Activated CD8-positive, alpha-beta T cell treated with anti-CD3 and anti-CD28 coated beads, Interleukin-2, amount 10 ng/mL, durations not matched to agents 7 days and 5 days (primary cell): Measurements from ENCODE around the gene GTF2A1. TPM values are rescaled to one million over a fixed set of nuclear protein-coding genes. Genes with fewer than 3 reads are reported as not detected.
"Not testable (repeated sequence)": the region's sequence is repeated elsewhere in the genome, so short reads cannot be mapped to it uniquely, and the experiment has no call there.

Experiments used
- ATAC-seq: fragments of 150-1000 bp; cut with Tn5 transposase; one replicate; pipeline ENCODE4 v1.10.0; 2021; ENCODE audit warnings: moderate library complexity
- CTCF ChIA-PET: fragments of 350-600 bp; sonication (Branson Sonifier 250); formaldehyde crosslinking; loops from one replicate; lab custom pipeline; 2021; ENCODE audit warnings: antibody characterized with exemption; lab: Charles Lee
- POLR2A ChIA-PET: fragments of 350-600 bp; sonication (Branson Sonifier 250); formaldehyde crosslinking; loops from one replicate; lab custom pipeline; 2021; ENCODE audit warnings: antibody characterized with exemption; lab: Charles Lee
- DNase-seq: peaks from one replicate; pipeline ENCODE4 v3.0.0-alpha.2; 2020
- H3K27ac Mint-ChIP-seq: one replicate; pipeline ENCODE4 v1.8.0; 2021; ENCODE audit warnings: mild to moderate bottlenecking, mixed read lengths
- H3K27me3 Mint-ChIP-seq: one replicate; pipeline ENCODE4 v1.8.0; 2021; ENCODE audit warnings: low read depth, mixed read lengths
- H3K36me3 Mint-ChIP-seq: one replicate; pipeline ENCODE4 v1.8.0; 2021; ENCODE audit warnings: low read depth, mixed read lengths
- H3K4me1 Mint-ChIP-seq: one replicate; pipeline ENCODE4 v1.8.0; 2021; ENCODE audit warnings: low read depth, mixed read lengths
- H3K4me3 Mint-ChIP-seq: one replicate; pipeline ENCODE4 v1.8.0; 2021; ENCODE audit warnings: mild to moderate bottlenecking, mixed read lengths
- H3K9me3 Mint-ChIP-seq: one replicate; pipeline ENCODE4 v1.8.0; 2022; ENCODE audit warnings: mixed read lengths; ENCODE audit not compliant: insufficient read depth
- total RNA-seq, 2 experiments: library from RNA; stranded (reverse); gene quantifications; one replicate each; pipeline ENCODE4 v1.2.3, GENCODE V29; 2021

The GTF2A1 gene
- total RNA-seq, 2 experiments from 2014 or later = 33.6 to 33.7 TPM

DNA sequence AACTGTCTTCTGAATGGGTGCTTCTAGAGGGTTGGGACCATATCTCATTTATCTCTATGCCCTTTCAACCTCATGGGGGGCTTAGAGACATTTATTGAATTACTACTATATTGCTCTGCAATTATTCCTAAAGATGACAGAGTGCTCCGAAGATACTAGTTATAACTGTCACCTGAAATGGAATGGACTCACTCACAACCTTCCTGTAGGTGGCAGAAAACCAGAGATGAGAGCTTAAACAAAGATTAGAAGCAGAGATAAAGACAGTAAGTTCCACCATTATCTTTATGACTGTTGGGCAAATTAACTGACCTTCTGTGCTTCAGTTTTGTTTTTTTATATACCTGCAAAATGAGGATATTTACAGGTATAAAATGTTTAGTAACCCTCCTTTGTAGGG, 31.5 kb upstream of the GTF2A1 start:
- POLR2A ChIA-PET = interaction anchor here (1.2 kb wide), 1 partner anchor 31 kb away, joined by 4 read pairs; the partner anchor contains the start of gene GTF2A1
- H3K27ac Mint-ChIP-seq = no peak overlapping the region
- H3K4me3 Mint-ChIP-seq = no peak overlapping the region
- ATAC-seq (no peak), DNase-seq (no peak)
- H3K36me3 Mint-ChIP-seq = no peaks in the 10 kb centered on the region
- CTCF ChIA-PET = interaction anchor here (0.9 to 3.0 kb wide), 5 partner anchors 14 to 213 kb away, joined by 3 to 13 read pairs (median 4); no protein-coding TSS in a partner anchor
- no peaks in the 10 kb centered on the region for H3K4me1 Mint-ChIP-seq
- no peaks in the 10 kb centered on the region for H3K9me3 Mint-ChIP-seq
- no peaks in the 10 kb centered on the region for H3K27me3 Mint-ChIP-seq

DNA sequence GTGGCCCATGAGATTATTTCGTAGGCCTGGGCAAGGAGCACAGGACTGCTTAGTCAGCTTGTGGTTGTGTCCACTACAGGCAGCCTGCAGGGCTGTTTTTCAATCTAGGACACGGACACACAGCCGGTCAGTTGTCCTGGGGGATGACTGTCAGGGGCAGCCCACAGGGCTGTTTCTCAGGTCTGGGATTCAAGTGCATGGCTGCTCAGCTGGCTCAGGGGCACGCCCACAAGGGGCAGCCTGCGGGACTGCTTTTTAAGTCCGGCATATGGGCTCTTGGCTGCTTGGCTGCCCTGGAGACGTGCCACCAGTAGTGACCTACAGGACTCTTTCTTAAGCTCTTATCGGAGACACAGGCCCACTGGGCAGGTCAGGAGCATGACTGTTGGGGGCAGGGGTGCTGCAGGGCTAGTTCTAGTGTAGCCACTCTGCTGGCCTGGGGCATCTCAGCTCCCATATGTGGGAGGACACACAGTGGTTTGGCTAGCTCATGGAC, 26.6 kb upstream of the GTF2A1 start:
- no peak for ATAC-seq

GRCh38 chr14:81246461-81247270, 25.9 kb upstream of the GTF2A1 start:
- H3K4me1 Mint-ChIP-seq = peaks cover 8% of the 10 kb centered on the region
- POLR2A ChIA-PET = no interaction called here
- ATAC-seq = no peak
- peaks cover 9% of the 10 kb centered on the region for H3K9me3 Mint-ChIP-seq
- no peak for DNase-seq
- no peak overlapping the region for H3K27ac Mint-ChIP-seq
- H3K4me3 Mint-ChIP-seq = no peak overlapping the region
- CTCF ChIA-PET = no interaction called here
- H3K27me3 Mint-ChIP-seq = no peaks in the 10 kb centered on the region
- no peaks in the 10 kb centered on the region for H3K36me3 Mint-ChIP-seq

More for the DNA sequence above, 26.6 kb upstream of the GTF2A1 start:
- no peak overlapping the region for H3K4me3 Mint-ChIP-seq
- H3K36me3 Mint-ChIP-seq = no peaks in the 10 kb centered on the region
- CTCF ChIA-PET = no interaction called here
- H3K27ac Mint-ChIP-seq = no peak overlapping the region
- POLR2A ChIA-PET = no interaction called here
- no peak for DNase-seq
- H3K27me3 Mint-ChIP-seq = no peaks in the 10 kb centered on the region
- peaks cover 9% of the 10 kb centered on the region for H3K9me3 Mint-ChIP-seq
- H3K4me1 Mint-ChIP-seq = peaks cover 8% of the 10 kb centered on the region

DNA sequence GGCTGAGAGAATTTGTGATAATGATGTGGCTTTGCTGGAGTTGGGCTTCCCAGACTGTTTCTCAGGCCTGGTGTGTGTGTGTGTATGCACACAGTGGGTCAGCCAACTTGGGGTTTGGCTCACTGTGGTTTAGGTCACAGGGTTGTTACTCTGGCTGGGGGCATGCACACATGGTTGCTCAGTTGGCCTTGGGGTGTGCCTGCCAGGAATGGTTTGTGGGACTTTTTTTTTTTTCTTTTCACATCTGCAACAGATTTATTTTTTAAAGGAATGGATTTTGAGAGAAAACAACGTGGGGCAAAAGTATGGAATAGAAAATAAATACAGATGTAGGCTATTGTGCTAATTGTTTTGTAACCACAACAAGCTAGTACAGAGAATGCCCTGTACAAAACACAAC, 25.0 kb upstream of the GTF2A1 start:
- Mint-ChIP-seq H3K27me3 (no peaks in the 10 kb centered on the region), H3K4me3 (no peak overlapping the region), H3K27ac (no peak overlapping the region), H3K9me3 (peaks cover 9% of the 10 kb centered on the region), H3K4me1 (peaks cover 8% of the 10 kb centered on the region), H3K36me3 (no peaks in the 10 kb centered on the region)
- ChIA-PET POLR2A (no interaction called here), CTCF (no interaction called here)
- ATAC-seq = no peak
- no peak for DNase-seq

- H3K27me3 Mint-ChIP-seq, DNase-seq, H3K4me1 Mint-ChIP-seq, CTCF ChIA-PET, ATAC-seq, H3K27ac Mint-ChIP-seq, H3K36me3 Mint-ChIP-seq, H3K4me3 Mint-ChIP-seq, POLR2A ChIA-PET, H3K9me3 Mint-ChIP-seq: not testable (repeated sequence)
Observed at GRCh38 chr14:81244431-81244830, 23.7 kb upstream of the GTF2A1 start.

- H3K36me3 Mint-ChIP-seq = no peaks in the 10 kb centered on the region
- CTCF ChIA-PET = interaction anchor here (0.7 kb wide), 2 partner anchors 23 to 221 kb away, joined by 3 read pairs; no protein-coding TSS in a partner anchor
- no peak for ATAC-seq
Observed at GRCh38 chr14:81243499-81243898, 22.7 kb upstream of the GTF2A1 start.

GRCh38 chr14:81236849-81237248, 16.1 kb upstream of the GTF2A1 start:
- ATAC-seq, H3K27me3 Mint-ChIP-seq, H3K36me3 Mint-ChIP-seq, H3K27ac Mint-ChIP-seq, CTCF ChIA-PET, H3K4me3 Mint-ChIP-seq, H3K4me1 Mint-ChIP-seq, DNase-seq, POLR2A ChIA-PET, H3K9me3 Mint-ChIP-seq: not testable (repeated sequence)

More at GRCh38 chr14:81243499-81243898, 22.7 kb upstream of the GTF2A1 start:
- H3K27me3 Mint-ChIP-seq = peaks cover 3% of the 10 kb centered on the region
- no peak overlapping the region for H3K27ac Mint-ChIP-seq
- H3K4me3 Mint-ChIP-seq = no peak overlapping the region
- H3K9me3 Mint-ChIP-seq = peaks cover 9% of the 10 kb centered on the region
- peaks cover 8% of the 10 kb centered on the region for H3K4me1 Mint-ChIP-seq
- no peak for DNase-seq
- POLR2A ChIA-PET = no interaction called here

DNA sequence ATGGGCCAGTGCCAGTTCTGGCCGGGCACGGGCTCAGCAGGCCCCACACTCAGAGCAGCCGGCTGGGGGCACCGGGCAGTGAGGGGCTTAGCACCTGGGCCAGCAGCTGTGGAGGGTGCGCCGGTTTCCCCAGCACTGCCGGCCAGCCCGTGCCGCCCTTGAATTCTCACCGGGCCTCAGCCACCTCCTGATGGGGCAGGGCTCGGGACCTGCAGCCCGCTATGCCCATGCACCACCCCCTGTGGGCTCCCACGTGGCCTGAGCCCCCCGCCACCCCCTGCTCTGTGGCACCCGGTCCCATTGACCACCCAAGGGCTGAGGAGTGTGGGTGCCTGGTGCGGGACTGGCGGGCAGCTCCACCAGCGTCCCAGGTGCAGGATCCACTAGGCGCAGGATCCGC, 15.4 kb upstream of the GTF2A1 start:
- H3K9me3 Mint-ChIP-seq = no peaks in the 10 kb centered on the region
- H3K4me3 Mint-ChIP-seq = no peak overlapping the region
- ATAC-seq = no peak
- H3K36me3 Mint-ChIP-seq = no peaks in the 10 kb centered on the region
- peaks cover 6% of the 10 kb centered on the region for H3K27me3 Mint-ChIP-seq
- ChIA-PET POLR2A (no interaction called here), CTCF (no interaction called here)
- DNase-seq = no peak
- no peaks in the 10 kb centered on the region for H3K4me1 Mint-ChIP-seq
- no peak overlapping the region for H3K27ac Mint-ChIP-seq

- POLR2A ChIA-PET = no interaction called here
Observed at GRCh38 chr14:81235096-81235495, 14.3 kb upstream of the GTF2A1 start.

DNA sequence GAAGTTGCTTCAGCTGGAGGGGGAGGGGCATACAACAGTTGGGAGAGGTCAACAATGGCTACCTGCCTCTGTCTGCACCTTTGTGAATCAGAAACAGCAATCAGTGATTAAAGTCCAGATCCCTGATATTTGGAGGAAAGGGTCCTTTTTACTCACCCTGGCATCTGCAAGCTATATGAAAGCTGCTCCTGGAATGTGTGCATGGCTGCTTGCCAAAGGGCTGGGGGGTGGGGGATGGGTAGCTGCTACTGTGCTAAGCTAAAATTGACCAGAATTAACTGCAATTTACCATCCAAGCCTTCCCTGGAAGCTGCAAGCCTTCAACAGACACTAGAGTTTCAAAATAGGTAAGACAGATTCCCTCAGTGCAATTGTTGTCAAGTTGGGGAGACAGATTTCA, 13.5 kb upstream of the GTF2A1 start:
- no peak overlapping the region for H3K4me3 Mint-ChIP-seq
- no peaks in the 10 kb centered on the region for H3K9me3 Mint-ChIP-seq
- DNase-seq (no peak), ATAC-seq (no peak)
- no peaks in the 10 kb centered on the region for H3K4me1 Mint-ChIP-seq
- ChIA-PET POLR2A (no interaction called here), CTCF (no interaction called here)
- peaks cover 4% of the 10 kb centered on the region for H3K27me3 Mint-ChIP-seq
- H3K36me3 Mint-ChIP-seq = no peaks in the 10 kb centered on the region
- H3K27ac Mint-ChIP-seq = no peak overlapping the region

More at GRCh38 chr14:81235096-81235495, 14.3 kb upstream of the GTF2A1 start:
- ATAC-seq (no peak), DNase-seq (no peak)
- Mint-ChIP-seq H3K4me1 (no peaks in the 10 kb centered on the region), H3K27ac (no peak overlapping the region), H3K36me3 (no peaks in the 10 kb centered on the region), H3K27me3 (peaks cover 6% of the 10 kb centered on the region), H3K4me3 (no peak overlapping the region), H3K9me3 (no peaks in the 10 kb centered on the region)
- CTCF ChIA-PET = no interaction called here

DNA sequence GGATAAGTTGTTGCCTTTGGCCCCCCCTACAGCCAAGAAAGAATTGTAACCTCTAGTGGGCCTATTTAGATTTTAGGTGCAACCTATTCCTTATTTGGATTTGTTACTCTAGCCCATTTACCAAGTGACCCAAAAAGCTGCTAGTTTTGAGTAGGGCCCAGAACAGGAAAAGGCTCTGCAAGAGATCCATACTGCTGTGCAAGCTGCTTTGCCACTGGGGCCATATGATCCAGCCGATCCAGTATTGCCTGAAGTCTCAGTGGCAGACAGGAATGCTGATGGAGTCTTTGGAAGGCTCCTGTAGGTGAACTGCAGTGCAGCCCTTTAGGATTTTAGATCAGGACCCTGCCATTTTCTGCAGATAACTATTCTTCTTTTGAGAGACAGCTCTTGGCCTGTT, 12.9 kb upstream of the GTF2A1 start:
- ChIA-PET POLR2A (no interaction called here), CTCF (no interaction called here)
- Mint-ChIP-seq H3K9me3 (no peaks in the 10 kb centered on the region), H3K36me3 (no peaks in the 10 kb centered on the region), H3K4me3 (no peak overlapping the region), H3K27me3 (peaks cover 4% of the 10 kb centered on the region), H3K4me1 (no peaks in the 10 kb centered on the region), H3K27ac (no peak overlapping the region)
- DNase-seq = no peak
- ATAC-seq = no peak

DNA sequence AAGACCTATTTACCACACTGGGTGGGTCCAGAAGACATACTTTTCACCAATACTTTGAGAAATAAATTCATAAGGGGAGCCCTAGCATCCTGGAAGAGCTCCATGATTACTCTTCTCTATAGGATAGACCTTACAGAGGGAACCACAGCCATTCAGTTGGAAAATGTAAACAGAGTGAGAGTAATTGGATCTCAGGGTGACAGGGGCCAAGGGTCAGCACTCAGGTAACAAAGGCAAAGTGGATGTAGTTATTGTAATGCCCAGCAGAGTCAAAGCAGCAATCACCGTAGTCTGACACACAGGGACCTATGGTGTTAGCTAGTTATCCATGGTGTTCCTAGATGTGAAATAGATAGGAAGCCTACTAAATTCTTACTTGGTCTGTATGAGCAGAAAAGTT, 10.8 kb upstream of the GTF2A1 start:
- Mint-ChIP-seq H3K4me1 (no peaks in the 10 kb centered on the region), H3K27ac (no peak overlapping the region), H3K4me3 (no peak overlapping the region), H3K9me3 (no peaks in the 10 kb centered on the region), H3K27me3 (no peaks in the 10 kb centered on the region), H3K36me3 (no peaks in the 10 kb centered on the region)
- POLR2A ChIA-PET = no interaction called here
- CTCF ChIA-PET = no interaction called here
- ATAC-seq (no peak), DNase-seq (no peak)
